ENCODE results near the gene DTNB.
"Not testable (repeated sequence)": the region's sequence is repeated elsewhere in the genome, so short reads cannot be mapped to it uniquely, and the experiment has no call there.

Gene DTNB

GRCh38 chr2:25411753-25412152, 261.6 kb downstream of the DTNB start:
- DNase-seq, result no peak

DNA sequence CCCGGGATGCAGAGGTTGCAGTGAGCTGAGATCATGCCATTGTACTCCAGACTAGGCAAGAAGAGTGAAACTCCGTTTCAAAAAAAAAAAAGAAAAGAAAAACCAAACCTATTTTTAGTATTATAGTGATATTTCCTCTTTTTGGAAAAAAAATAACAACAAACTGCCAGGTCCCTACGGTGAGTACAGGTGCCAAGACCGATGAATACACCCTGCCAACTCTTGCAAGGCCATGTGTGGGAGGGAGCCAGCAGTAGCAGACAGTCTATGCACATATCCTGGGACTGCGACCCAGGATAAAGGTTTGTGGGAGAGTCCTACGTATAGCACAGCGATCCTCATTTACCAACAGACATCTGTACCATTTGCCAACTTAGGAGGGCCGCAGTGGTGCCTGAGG, 262.1 kb downstream of the DTNB start:
- DNase-seq, result no peak

DNA sequence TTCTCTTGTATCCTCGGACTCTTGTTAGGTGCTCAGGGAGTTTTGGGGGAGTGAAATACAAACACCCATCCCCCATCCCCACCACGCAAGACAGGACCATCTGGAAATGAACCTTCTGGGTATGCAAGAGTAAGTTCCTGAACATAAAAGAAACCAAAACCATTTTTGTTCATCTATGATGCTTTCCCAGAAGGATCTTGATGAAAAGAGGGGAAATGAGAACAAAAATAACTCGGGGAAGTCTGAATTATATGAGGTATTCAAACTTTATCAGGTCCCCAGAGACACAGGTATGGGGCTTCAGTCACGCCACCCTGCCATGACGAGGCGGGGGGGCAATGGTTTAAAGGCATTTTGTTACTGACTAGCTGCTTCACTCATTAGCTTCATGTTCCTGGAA, 263.0 kb downstream of the DTNB start:
- no peak for DNase-seq

DNA sequence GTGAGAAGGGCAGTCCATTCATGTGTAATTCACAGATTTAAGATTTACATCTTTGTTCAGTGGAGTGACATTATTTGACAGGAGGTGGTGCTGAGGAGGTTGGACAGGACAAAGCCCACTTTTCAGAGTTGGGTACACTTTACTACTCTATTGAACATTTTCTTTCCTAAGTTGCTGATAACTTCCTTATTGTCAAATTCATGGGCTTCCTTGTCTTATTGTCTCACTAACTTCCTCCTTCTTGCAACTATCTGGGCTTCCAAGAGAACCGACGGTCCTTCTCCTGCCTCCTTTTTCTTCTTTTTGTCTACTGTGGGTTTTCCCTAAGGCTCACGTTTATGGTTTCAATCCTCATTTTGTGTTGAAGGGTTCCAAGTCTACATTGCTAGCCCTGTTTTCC, 263.9 kb downstream of the DTNB start:
- no peak for DNase-seq

- DNase-seq, result no peak
These were observed 264.3 kb downstream of the DTNB start for GRCh38 chr2:25409044-25409443.

DNA sequence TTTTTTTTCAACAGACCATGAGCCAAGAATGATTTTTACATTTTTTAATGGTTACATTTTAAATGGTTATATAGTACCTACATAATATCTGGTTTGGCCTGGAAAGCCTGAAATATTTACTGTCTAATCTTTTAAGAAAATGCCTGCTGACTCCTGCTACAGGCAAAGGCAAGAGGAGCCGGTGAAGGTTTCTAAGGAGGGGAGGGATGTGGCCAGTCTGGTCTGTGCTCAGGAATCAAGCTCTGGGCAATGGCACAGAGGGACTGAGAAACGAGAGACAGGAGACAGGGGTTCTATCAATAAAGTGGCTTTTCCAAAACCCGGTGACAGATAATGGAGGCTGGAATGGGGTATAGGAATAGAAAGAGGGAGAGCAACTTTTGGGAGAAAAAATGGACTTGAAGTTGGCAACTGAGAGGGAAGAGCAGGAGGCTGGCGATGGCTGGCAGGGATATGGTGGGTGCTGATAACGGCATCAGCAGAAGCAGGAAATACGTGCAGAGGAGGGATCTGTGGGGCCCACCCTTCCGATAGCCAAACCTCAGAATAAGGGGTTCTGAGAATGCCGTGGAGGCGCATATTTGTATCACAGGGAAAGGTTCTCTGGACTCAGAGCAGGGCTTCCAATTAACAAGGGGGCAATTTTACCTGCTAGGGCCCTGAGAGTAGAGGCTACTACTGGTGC, 267.6 kb downstream of the DTNB start:
- DNase-seq, result no peak

DNA sequence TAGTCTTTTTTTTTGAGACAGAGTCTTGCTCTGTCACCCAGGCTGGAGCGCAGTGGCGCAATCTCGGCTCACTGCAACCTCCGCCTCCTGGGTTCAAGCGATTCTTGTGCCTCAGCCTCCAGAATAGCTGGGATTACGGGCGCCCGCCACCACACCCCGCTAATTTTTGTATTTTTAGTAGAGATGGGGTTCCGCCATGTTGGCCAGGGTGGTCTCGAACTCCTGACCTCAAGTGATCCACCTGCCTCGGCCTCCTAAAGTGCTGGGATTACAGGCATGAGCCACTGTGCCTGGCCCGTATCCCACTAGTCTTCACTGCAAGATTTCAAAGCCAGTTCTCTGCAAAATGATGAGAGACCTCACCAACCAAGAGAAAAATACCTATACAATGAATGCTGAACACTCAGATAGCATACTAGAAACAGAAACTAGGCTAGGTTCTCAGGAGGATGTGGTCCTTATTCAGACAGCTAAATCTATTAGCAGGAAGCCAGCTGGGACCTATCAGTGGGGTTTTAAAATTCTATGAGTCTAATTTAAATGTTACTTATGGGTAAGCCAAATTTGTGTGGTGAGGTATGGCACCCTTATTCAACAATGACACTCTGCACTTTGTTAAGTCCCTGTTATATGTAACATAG, 270.1 kb downstream of the DTNB start:
- not testable (repeated sequence) for DNase-seq

- DNase-seq, result no peak
These were observed 270.9 kb downstream of the DTNB start for GRCh38 chr2:25402477-25402876.

GRCh38 chr2:25401307-25402026, 271.9 kb downstream of the DTNB start:
- DNase-seq, result no peak

GRCh38 chr2:25400576-25401216, 272.7 kb downstream of the DTNB start:
- no peak for DNase-seq

- DNase-seq, result no peak
These were observed 273.2 kb downstream of the DTNB start for GRCh38 chr2:25400169-25400568.

DNA sequence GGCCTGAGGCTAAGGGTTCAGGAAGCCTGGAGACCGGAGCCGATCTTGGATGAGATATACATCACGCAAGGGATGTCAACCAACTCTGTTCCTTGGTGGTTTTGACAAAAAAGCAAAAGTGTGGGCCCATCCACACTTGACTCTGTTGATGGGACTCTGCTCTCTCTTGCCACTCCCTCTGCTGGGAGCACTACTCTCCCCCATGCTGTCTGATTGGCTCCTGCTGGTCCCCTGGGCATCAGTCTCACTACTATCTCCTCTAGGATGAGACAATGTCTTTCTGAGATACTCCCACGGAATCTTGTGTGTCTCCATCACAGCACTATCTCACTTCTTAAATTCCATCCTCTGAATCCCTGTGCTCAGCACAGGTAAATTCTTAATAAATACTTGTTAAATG, 274.8 kb downstream of the DTNB start:
- DNase-seq, result no peak

- no peak for DNase-seq
These were observed 275.6 kb downstream of the DTNB start for GRCh38 chr2:25397777-25398176.

GRCh38 chr2:25389161-25389560, 284.2 kb downstream of the DTNB start:
- no peak for DNase-seq

GRCh38 chr2:25388491-25388890, 284.9 kb downstream of the DTNB start:
- DNase-seq, result no peak

DNA sequence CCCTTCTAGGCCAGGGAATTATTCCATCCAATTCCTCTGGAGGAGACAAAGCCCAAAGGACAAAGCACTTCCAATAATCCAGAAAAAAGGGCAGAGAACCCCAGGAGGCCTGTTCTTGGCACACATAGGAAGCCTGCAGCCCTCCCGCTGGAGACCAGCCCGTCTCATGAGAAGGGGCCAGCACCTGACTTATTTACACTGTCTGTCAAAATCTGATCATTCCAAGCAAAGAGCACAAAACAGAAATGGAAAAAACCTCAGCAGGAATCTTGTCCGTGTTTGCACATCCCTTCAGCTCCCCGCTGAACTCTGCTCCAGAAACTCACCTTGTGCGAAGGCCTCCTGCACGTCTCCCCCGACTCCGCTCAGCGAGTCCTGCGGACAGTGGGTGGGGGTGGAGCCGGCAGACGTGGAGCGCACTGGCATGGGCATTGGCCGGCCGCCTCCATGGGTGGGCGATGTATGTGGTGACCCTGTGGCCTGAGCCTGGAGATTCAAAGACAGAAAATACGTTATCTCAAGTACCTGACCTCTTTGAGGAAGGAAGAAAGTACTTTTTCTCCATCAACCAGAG, 285.4 kb downstream of the DTNB start:
- DNase-seq, result no peak

GRCh38 chr2:25386971-25387875, 286.2 kb downstream of the DTNB start:
- no peak for DNase-seq

- no peak for DNase-seq
These were observed 287.5 kb downstream of the DTNB start for GRCh38 chr2:25385910-25386309.

DNA sequence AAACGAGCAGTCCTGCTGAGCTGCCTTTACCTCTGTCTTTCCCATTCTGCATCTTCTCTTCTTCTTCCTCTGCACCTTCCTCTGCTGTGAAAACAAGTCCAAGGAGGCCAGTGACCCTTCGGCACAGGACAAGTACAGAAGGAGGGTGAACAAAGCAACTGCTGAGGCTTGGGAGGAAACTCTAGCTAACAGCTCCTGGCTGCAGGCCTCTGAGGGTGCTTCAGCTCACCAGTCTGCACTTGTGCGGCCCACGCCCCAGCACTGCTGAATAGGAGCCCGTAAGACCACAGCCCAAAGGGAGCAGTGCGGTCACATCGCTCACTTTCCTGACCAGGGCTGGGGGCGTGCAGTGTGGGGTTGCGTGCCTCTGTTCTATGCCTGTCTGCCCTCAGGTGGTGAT, 289.6 kb downstream of the DTNB start:
- no peak for DNase-seq

GRCh38 chr2:25381502-25381901, 291.9 kb downstream of the DTNB start:
- no peak for DNase-seq

GRCh38 chr2:25380586-25381375, 292.6 kb downstream of the DTNB start:
- DNase-seq, result no peak
